Mesendoderm (in vitro differentiated cells): ENCODE results near the gene ANXA10.

Experiments used
- DNase-seq: peaks from one replicate; pipeline ENCODE4 v3.0.0; 2013
- H2AK5ac ChIP-seq: 2 replicates; pipeline ENCODE4 v1.6.1; 2013; ENCODE audit warnings: low read length, inconsistent platforms
- H2BK120ac ChIP-seq: 2 replicates; pipeline ENCODE4 v1.6.1; 2013; ENCODE audit warnings: low read depth, mild to moderate bottlenecking, low read length, moderate library complexity, mixed read lengths
- H2BK15ac ChIP-seq: replicated peaks from 2 replicates; pipeline ENCODE4 v1.6.1; 2013; ENCODE audit warnings: low read depth, mild to moderate bottlenecking, moderate library complexity
- H2BK5ac ChIP-seq: 2 replicates; pipeline ENCODE4 v1.6.1; 2013; ENCODE audit warnings: low read length, inconsistent platforms
- H3K18ac ChIP-seq: 2 replicates; pipeline ENCODE4 v1.6.1; 2013; ENCODE audit warnings: mild to moderate bottlenecking, low read length, mixed read lengths
- H3K23ac ChIP-seq: one replicate; pipeline ENCODE4 v1.6.1; 2013; ENCODE audit warnings: low read length
- H3K27ac ChIP-seq: 2 replicates; pipeline ENCODE4 v1.5.1; 2013; ENCODE audit warnings: low read depth, mild to moderate bottlenecking, inconsistent platforms, low read length, moderate library complexity
- H3K27me3 ChIP-seq: 2 replicates; pipeline ENCODE4 v1.6.1; 2013; ENCODE audit warnings: low read length, control low read depth, mild to moderate bottlenecking, inconsistent platforms; ENCODE audit not compliant: insufficient read depth, poor library complexity
- H3K36me3 ChIP-seq: 2 replicates; pipeline ENCODE4 v1.6.1; 2013; ENCODE audit warnings: low read length, inconsistent platforms; ENCODE audit not compliant: control insufficient read depth, insufficient read depth
- H3K4ac ChIP-seq: one replicate; pipeline ENCODE4 v1.6.1; 2013; ENCODE audit warnings: low read depth, mild to moderate bottlenecking, low read length, moderate library complexity
- H3K4me1 ChIP-seq: 2 replicates; pipeline ENCODE4 v1.6.1; 2013; ENCODE audit warnings: low read depth, low read length, inconsistent platforms; ENCODE audit not compliant: control insufficient read depth
- H3K4me2 ChIP-seq: 2 replicates; pipeline ENCODE4 v1.6.1; 2013; ENCODE audit warnings: low read length
- H3K4me3 ChIP-seq: 2 replicates; pipeline ENCODE4 v1.5.1; 2013; ENCODE audit warnings: mild to moderate bottlenecking, low read length
- H3K56ac ChIP-seq: one replicate; pipeline ENCODE4 v1.6.1; 2013; ENCODE audit warnings: low read length
- H3K79me1 ChIP-seq: 2 replicates; pipeline ENCODE4 v1.6.1; 2013; ENCODE audit warnings: low read length, inconsistent platforms
- H3K79me2 ChIP-seq: 2 replicates; pipeline ENCODE4 v1.6.1; 2013; ENCODE audit warnings: mild to moderate bottlenecking, low read length; ENCODE audit not compliant: control insufficient read depth, insufficient read depth
- H3K9ac ChIP-seq: 2 replicates; pipeline ENCODE4 v1.6.1; 2013; ENCODE audit warnings: low read length, inconsistent platforms
- H4K5ac ChIP-seq: one replicate; pipeline ENCODE4 v1.6.1; 2013; ENCODE audit warnings: low read length
- H4K8ac ChIP-seq: one replicate; pipeline ENCODE4 v1.6.1; 2013; ENCODE audit warnings: low read depth, mild to moderate bottlenecking, control low read depth, low read length, moderate library complexity
- WGBS: extraction: QIAGEN DNeasy Blood & Tissue Kit; methylation state at CpG from one replicate; pipeline ENCODE4 v1.1.7; 2013; ENCODE audit warnings: low lambda C conversion rate, missing lambda C conversion rate; ENCODE audit not compliant: insufficient coverage; ENCODE audit errors: extremely low coverage; 5-methylcytosine and 5-hydroxymethylcytosine counted together

ANXA10 gene

GRCh38 chr4:168082379-168082778, 10.0 kb upstream of the ANXA10 start:
- H3K23ac ChIP-seq: no peak overlapping the region
- H2BK5ac ChIP-seq: no peak overlapping the region
- no CpG with 5 or more reads among the region's 5 CpGs for WGBS
- H2BK15ac ChIP-seq: no peak overlapping the region
- no peak overlapping the region for H3K4me3 ChIP-seq
- H4K8ac ChIP-seq: no peak overlapping the region
- H3K9ac ChIP-seq: no peak overlapping the region
- no peaks in the 10 kb centered on the region for H3K79me1 ChIP-seq
- H3K4ac ChIP-seq: no peak overlapping the region
- no peak overlapping the region for H3K27ac ChIP-seq
- H2BK120ac ChIP-seq: no peak overlapping the region
- no peak overlapping the region for H3K4me2 ChIP-seq
- H3K18ac ChIP-seq: no peak overlapping the region
- no peak for DNase-seq
- H3K56ac ChIP-seq: no peak overlapping the region
- H3K4me1 ChIP-seq: no peaks in the 10 kb centered on the region
- H3K27me3 ChIP-seq: no peaks in the 10 kb centered on the region
- H2AK5ac ChIP-seq: no peak overlapping the region
- H4K5ac ChIP-seq: no peak overlapping the region
- no peaks in the 10 kb centered on the region for H3K36me3 ChIP-seq
- no peaks in the 10 kb centered on the region for H3K79me2 ChIP-seq

GRCh38 chr4:168095776-168096406, 3.6 kb downstream of the ANXA10 start:
- Histone ChIP-seq H3K56ac (no peak overlapping the region), H2AK5ac (no peak overlapping the region), H3K27me3 (no peaks in the 10 kb centered on the region), H3K18ac (no peak overlapping the region), H3K4me1 (no peaks in the 10 kb centered on the region), H2BK120ac (no peak overlapping the region), H4K8ac (no peak overlapping the region), H3K9ac (no peak overlapping the region), H3K23ac (no peak overlapping the region), H3K4me2 (no peak overlapping the region), H3K4ac (no peak overlapping the region), H4K5ac (no peak overlapping the region), H2BK5ac (no peak overlapping the region), H3K4me3 (no peak overlapping the region), H3K79me1 (no peaks in the 10 kb centered on the region), H3K79me2 (no peaks in the 10 kb centered on the region), H3K36me3 (no peaks in the 10 kb centered on the region), H2BK15ac (no peak overlapping the region), H3K27ac (no peak overlapping the region)
- no CpG with 5 or more reads among the region's 2 CpGs for WGBS
- no peak for DNase-seq

GRCh38 chr4:168096407-168096784, 4.1 kb downstream of the ANXA10 start:
- Histone ChIP-seq H2AK5ac (no peak overlapping the region), H3K27ac (no peak overlapping the region), H3K4me2 (no peak overlapping the region), H3K4ac (no peak overlapping the region), H3K18ac (no peak overlapping the region), H3K79me1 (no peaks in the 10 kb centered on the region), H3K36me3 (no peaks in the 10 kb centered on the region), H3K27me3 (no peaks in the 10 kb centered on the region), H4K5ac (no peak overlapping the region), H2BK120ac (no peak overlapping the region), H3K9ac (no peak overlapping the region), H2BK5ac (no peak overlapping the region), H3K56ac (no peak overlapping the region), H3K4me1 (no peaks in the 10 kb centered on the region), H3K23ac (no peak overlapping the region), H2BK15ac (no peak overlapping the region), H3K79me2 (no peaks in the 10 kb centered on the region), H4K8ac (no peak overlapping the region), H3K4me3 (no peak overlapping the region)
- no peak for DNase-seq
- no CpG with 5 or more reads among the region's 1 CpG for WGBS

- Histone ChIP-seq H3K56ac (no peak overlapping the region), H3K23ac (no peak overlapping the region), H3K18ac (no peak overlapping the region), H2BK5ac (no peak overlapping the region), H2AK5ac (no peak overlapping the region), H2BK15ac (no peak overlapping the region), H2BK120ac (no peak overlapping the region), H3K79me2 (no peaks in the 10 kb centered on the region), H4K5ac (no peak overlapping the region), H3K4me1 (no peaks in the 10 kb centered on the region), H3K4me3 (no peak overlapping the region), H3K4ac (no peak overlapping the region), H3K36me3 (no peaks in the 10 kb centered on the region), H3K79me1 (no peaks in the 10 kb centered on the region), H3K27me3 (no peaks in the 10 kb centered on the region), H3K9ac (no peak overlapping the region), H3K4me2 (no peak overlapping the region), H3K27ac (no peak overlapping the region), H4K8ac (no peak overlapping the region)
- no peak for DNase-seq
- WGBS: 100% methylated on average over 1 of the region's 2 CpGs
Observed at GRCh38 chr4:168097161-168097560, 4.8 kb downstream of the ANXA10 start.

- no peak for DNase-seq
- H3K4me3 ChIP-seq: no peak overlapping the region
- no peak overlapping the region for H3K18ac ChIP-seq
- no peaks in the 10 kb centered on the region for H3K36me3 ChIP-seq
- no peaks in the 10 kb centered on the region for H3K4me1 ChIP-seq
- no CpG with 5 or more reads among the region's 1 CpG for WGBS
- H3K23ac ChIP-seq: no peak overlapping the region
- H3K79me2 ChIP-seq: no peaks in the 10 kb centered on the region
- H2BK5ac ChIP-seq: no peak overlapping the region
- no peak overlapping the region for H2BK120ac ChIP-seq
- H2AK5ac ChIP-seq: no peak overlapping the region
- H4K5ac ChIP-seq: no peak overlapping the region
- no peak overlapping the region for H3K27ac ChIP-seq
- no peak overlapping the region for H3K4ac ChIP-seq
- no peak overlapping the region for H3K4me2 ChIP-seq
- H3K27me3 ChIP-seq: no peaks in the 10 kb centered on the region
- no peak overlapping the region for H4K8ac ChIP-seq
- no peak overlapping the region for H3K56ac ChIP-seq
- no peak overlapping the region for H2BK15ac ChIP-seq
- no peaks in the 10 kb centered on the region for H3K79me1 ChIP-seq
- no peak overlapping the region for H3K9ac ChIP-seq
Observed at GRCh38 chr4:168098248-168098717, 5.9 kb downstream of the ANXA10 start.

- Histone ChIP-seq H2AK5ac (no peak overlapping the region), H3K4me2 (no peak overlapping the region), H3K4me3 (no peak overlapping the region), H4K8ac (no peak overlapping the region), H3K18ac (no peak overlapping the region), H3K79me1 (no peaks in the 10 kb centered on the region), H3K27ac (no peak overlapping the region), H2BK120ac (no peak overlapping the region), H3K36me3 (no peaks in the 10 kb centered on the region), H3K4ac (no peak overlapping the region), H3K56ac (no peak overlapping the region), H3K23ac (no peak overlapping the region), H3K4me1 (no peaks in the 10 kb centered on the region), H3K79me2 (no peaks in the 10 kb centered on the region), H3K27me3 (no peaks in the 10 kb centered on the region), H3K9ac (no peak overlapping the region), H2BK5ac (no peak overlapping the region), H4K5ac (no peak overlapping the region), H2BK15ac (no peak overlapping the region)
- DNase-seq: no peak
- no CpG with 5 or more reads among the region's 3 CpGs for WGBS
Observed at GRCh38 chr4:168099195-168099594, 6.9 kb downstream of the ANXA10 start.
